ENCODE data around the gene OR10AG1.

- TF ChIP-seq CTCF (IDR thresholded peaks at IDR 0.05) (no peak), POLR2A (IDR thresholded peaks at IDR 0.05) (no peak)
Measured at GRCh38 chr11:55969845-55970244, at the start of gene OR10AG1.

Measured in vagina (tissue), 2 donors.